Thoracic aorta (tissue), 2 donors: ENCODE data around the gene SAYSD1. TPM values are rescaled to one million over a fixed set of nuclear protein-coding genes. Genes with fewer than 3 reads are reported as not detected.

Experiments used
- ATAC-seq: fragments of 150-250 bp; one replicate; pipeline ENCODE4 v1.8.0; 2017; ENCODE audit warnings: low read depth; ENCODE audit not compliant: insufficient number of reproducible peaks, low FRiP score
- DNase-seq: peaks from one replicate; pipeline ENCODE4 v3.0.0-alpha.2; 2020; ENCODE audit warnings: low spot score
- H3K27ac ChIP-seq, 2 donors: fragments of 200-600 bp; sonication (generic); 1 replicate in 1 of 2; 2 replicates in 1 of 2; pipeline ENCODE4 v1.5.1; 2016; ENCODE audit warnings: mild to moderate bottlenecking in 2 of 2, moderate library complexity in 2 of 2
- H3K27me3 ChIP-seq: fragments of 200-600 bp; sonication (generic); replicated peaks from 2 replicates; pipeline ENCODE4 v1.6.0; 2016; ENCODE audit warnings: mild to moderate bottlenecking; ENCODE audit not compliant: insufficient read depth
- H3K36me3 ChIP-seq: fragments of 200-600 bp; sonication (generic); one replicate; pipeline ENCODE4 v1.5.1; 2016
- H3K4me1 ChIP-seq, 2 donors: fragments of 200-600 bp; sonication (generic); 1 replicate in 1 of 2; 2 replicates in 1 of 2; pipeline versions ENCODE4 v1.5.1 to v1.6.0; 2016; ENCODE audit warnings: low read depth in 2 of 2, mild to moderate bottlenecking in 1 of 2; ENCODE audit not compliant: control insufficient read depth in 1 of 2
- H3K4me3 ChIP-seq: fragments of 200-600 bp; sonication (generic); 2 replicates; pipeline ENCODE4 v1.5.1; 2016; ENCODE audit warnings: mild to moderate bottlenecking
- H3K9me3 ChIP-seq: fragments of 200-600 bp; sonication (generic); 2 replicates; pipeline ENCODE4 v1.5.1; 2016
- CTCF ChIP-seq: fragments of 200-600 bp; sonication (generic); IDR thresholded peaks from one replicate; pipeline ENCODE4 v1.5.1; 2019; ENCODE audit warnings: antibody characterized with exemption
- total RNA-seq, 2 donors: library from RNA; depleted of rRNA; stranded (reverse); fragments of >200 nt; gene quantifications; one replicate each; pipeline versions ENCODE4 v1.1.0 to v1.2.3, GENCODE V29; 2016

SAYSD1 gene
- total RNA-seq, 2 donors from 2014 or later, result 16.2 to 16.5 TPM

- DNase-seq, result no peak
- Histone ChIP-seq H3K9me3 (no peaks in the 10 kb centered on the region), H3K4me3 (no peak overlapping the region), H3K4me1 (no peaks in the 10 kb centered on the region), H3K36me3 (peaks cover 6% of the 10 kb centered on the region), H3K27me3 (no peaks in the 10 kb centered on the region), H3K27ac (no peak overlapping the region)
- TF ChIP-seq CTCF, result no peak
- ATAC-seq, result no peak
Measured at GRCh38 chr6:39108041-39108839, 6.7 kb downstream of the SAYSD1 start.

- H3K36me3 ChIP-seq, result peaks cover 6% of the 10 kb centered on the region
- TF ChIP-seq CTCF, result no peak
- no peak for DNase-seq
- ATAC-seq, result no peak
- H3K27ac ChIP-seq, result no peak overlapping the region
- H3K4me3 ChIP-seq, result no peak overlapping the region
- H3K4me1 ChIP-seq, result no peaks in the 10 kb centered on the region
- H3K9me3 ChIP-seq, result no peaks in the 10 kb centered on the region
- H3K27me3 ChIP-seq, result no peaks in the 10 kb centered on the region
Measured at GRCh38 chr6:39107641-39108040, 7.3 kb downstream of the SAYSD1 start.

- Histone ChIP-seq H3K36me3 (peaks cover 6% of the 10 kb centered on the region), H3K9me3 (no peaks in the 10 kb centered on the region), H3K4me3 (no peak overlapping the region), H3K4me1 (peaks cover 0 to 4% of the 10 kb centered on the region in 2 donors), H3K27ac (no peak overlapping the region), H3K27me3 (no peaks in the 10 kb centered on the region)
- no peak for TF ChIP-seq CTCF
- no peak for ATAC-seq
- DNase-seq, result no peak
Measured at GRCh38 chr6:39107034-39107433, 8.0 kb downstream of the SAYSD1 start.

- no peak for DNase-seq
- H3K4me1 ChIP-seq, result peaks cover 0 to 7% of the 10 kb centered on the region in 2 donors
- ATAC-seq, result no peak
Measured at GRCh38 chr6:39104528-39104927, 10.5 kb downstream of the SAYSD1 start.

GRCh38 chr6:39102821-39103136 lies 12.2 kb downstream of the SAYSD1 start:
- DNase-seq (no peak), ATAC-seq (no peak)
- Histone ChIP-seq H3K27me3 (no peaks in the 10 kb centered on the region), H3K4me3 (no peak overlapping the region), H3K27ac (no peak overlapping the region), H3K36me3 (peaks cover 6% of the 10 kb centered on the region), H3K9me3 (no peaks in the 10 kb centered on the region), H3K4me1 (peaks cover 0 to 7% of the 10 kb centered on the region in 2 donors)
- no peak for TF ChIP-seq CTCF

More at GRCh38 chr6:39104528-39104927, 10.5 kb downstream of the SAYSD1 start:
- Histone ChIP-seq H3K36me3 (peaks cover 6% of the 10 kb centered on the region), H3K27me3 (no peaks in the 10 kb centered on the region), H3K4me3 (no peak overlapping the region), H3K27ac (no peak overlapping the region), H3K9me3 (no peaks in the 10 kb centered on the region)
- TF ChIP-seq CTCF, result no peak
